SK-N-SH treated with all-trans-retinoic acid at 6 μM for 48 hours (cell line): ENCODE measurements around the gene INSYN2B.

ENCODE experiments used
- ATAC-seq: fragments of 200-7000 bp; cut with Tn5 transposase; 3 replicates; pipeline ENCODE4 v1.9.1; 2020; ENCODE audit warnings: mild to moderate bottlenecking, moderate library complexity
- ARNTL ChIP-seq: fragments of 450-650 bp; formaldehyde crosslinking; IDR thresholded peaks from 2 replicates; pipeline ENCODE4 v1.5.0; 2020; ENCODE audit warnings: low read depth, mild to moderate bottlenecking, moderate library complexity, borderline replicate concordance
- BACH2 ChIP-seq: fragments of 250-450 bp; sonication (Bioruptor Pico); IDR thresholded peaks from 2 replicates; pipeline ENCODE4 v1.9.0; 2021; ENCODE audit warnings: mild to moderate bottlenecking, borderline replicate concordance
- CREB5 ChIP-seq: fragments of 250-450 bp; sonication (Bioruptor Pico); IDR thresholded peaks from 2 replicates; pipeline ENCODE4 v1.5.1; 2020; ENCODE audit warnings: low read depth, mild to moderate bottlenecking, moderate library complexity
- CSDC2 ChIP-seq: fragments of 250-450 bp; sonication (Bioruptor Pico); IDR thresholded peaks from 2 replicates; pipeline ENCODE4 v1.5.0; 2020; ENCODE audit warnings: mild to moderate bottlenecking, moderate library complexity
- ESRRG ChIP-seq: fragments of 250-450 bp; sonication (Bioruptor Pico); IDR thresholded peaks from 2 replicates; pipeline ENCODE4 v1.6.1; 2021; ENCODE audit warnings: mild to moderate bottlenecking
- GLIS3 ChIP-seq: fragments of 250-450 bp; sonication (Bioruptor Pico); IDR thresholded peaks from 2 replicates; pipeline ENCODE4 v1.5.0; 2020; ENCODE audit warnings: mild to moderate bottlenecking, moderate library complexity
- ISL1 ChIP-seq: fragments of 250-450 bp; sonication (Bioruptor Pico); IDR thresholded peaks from 2 replicates; pipeline ENCODE4 v2.1.2; 2022; ENCODE audit warnings: mild to moderate bottlenecking, moderate library complexity
- OSR1 ChIP-seq: fragments of 250-450 bp; sonication (Bioruptor Pico); IDR thresholded peaks from 2 replicates; pipeline ENCODE4 v1.8.0; 2022; ENCODE audit warnings: moderate library complexity, mild to moderate bottlenecking, inconsistent platforms
- PATZ1 ChIP-seq: fragments of 250-450 bp; sonication (Bioruptor Pico); IDR thresholded peaks from 2 replicates; pipeline ENCODE4 v1.8.0; 2020; ENCODE audit warnings: mild to moderate bottlenecking, moderate library complexity, borderline replicate concordance
- PPARA ChIP-seq: fragments of 250-450 bp; sonication (Bioruptor Pico); IDR thresholded peaks from 2 replicates; pipeline ENCODE4 v1.5.0; 2020; ENCODE audit warnings: mild to moderate bottlenecking, borderline replicate concordance
- RARB ChIP-seq: fragments of 250-450 bp; sonication (Bioruptor Pico); IDR thresholded peaks from 2 replicates; pipeline ENCODE4 v1.8.0; 2021; ENCODE audit warnings: mild to moderate bottlenecking, moderate library complexity
- SNAI2 ChIP-seq: fragments of 250-450 bp; sonication (Bioruptor Pico); IDR thresholded peaks from 2 replicates; pipeline ENCODE4 v1.5.0; 2020; ENCODE audit warnings: mild to moderate bottlenecking, moderate library complexity
- TCF4 ChIP-seq: fragments of 250-450 bp; sonication (Bioruptor Pico); IDR thresholded peaks from 2 replicates; pipeline ENCODE4 v1.8.0; 2021; ENCODE audit warnings: mild to moderate bottlenecking, moderate library complexity, borderline replicate concordance
- TOX ChIP-seq: fragments of 250-450 bp; sonication (Bioruptor Pico); IDR thresholded peaks from 2 replicates; pipeline ENCODE4 v1.8.0; 2021; ENCODE audit warnings: mild to moderate bottlenecking, moderate library complexity, borderline replicate concordance
- TSHZ2 ChIP-seq: fragments of 250-450 bp; sonication (Bioruptor Pico); IDR thresholded peaks from 2 replicates; pipeline ENCODE4 v1.5.0; 2020; ENCODE audit warnings: mild to moderate bottlenecking, moderate library complexity
- ZC3H10 ChIP-seq: fragments of 250-450 bp; sonication (Bioruptor Pico); IDR thresholded peaks from 2 replicates; pipeline ENCODE4 v1.5.1; 2021; ENCODE audit warnings: mild to moderate bottlenecking, moderate library complexity
- ZFP3 ChIP-seq: fragments of 250-450 bp; sonication (Bioruptor Pico); IDR thresholded peaks from 2 replicates; pipeline ENCODE4 v1.5.0; 2020; ENCODE audit warnings: mild to moderate bottlenecking, moderate library complexity
- ZFP30 ChIP-seq: fragments of 450-650 bp; formaldehyde crosslinking; IDR thresholded peaks from 2 replicates; pipeline ENCODE4 v1.5.0; 2022; ENCODE audit warnings: mild to moderate bottlenecking, moderate library complexity
- ZNF565 ChIP-seq: fragments of 450-650 bp; formaldehyde crosslinking; conservative IDR thresholded peaks from 2 replicates; pipeline ENCODE4 v1.5.0; 2020; ENCODE audit warnings: low read depth, mild to moderate bottlenecking, moderate library complexity
- ZNF70 ChIP-seq: fragments of 450-650 bp; formaldehyde crosslinking; IDR thresholded peaks from 2 replicates; pipeline ENCODE4 v1.5.0; 2020; ENCODE audit warnings: mild to moderate bottlenecking, moderate library complexity
- ZNF8 ChIP-seq: fragments of 450-650 bp; formaldehyde crosslinking; IDR thresholded peaks from 2 replicates; pipeline ENCODE4 v1.5.0; 2020; ENCODE audit warnings: mild to moderate bottlenecking, moderate library complexity
- TF ChIP-seq, protein P1 (sequence below): fragments of 250-450 bp; sonication (Bioruptor Pico); IDR thresholded peaks from 2 replicates; pipeline ENCODE4 v1.8.0; 2021; ENCODE audit warnings: low read depth, mild to moderate bottlenecking, moderate library complexity, borderline replicate concordance

INSYN2B gene

DNA sequence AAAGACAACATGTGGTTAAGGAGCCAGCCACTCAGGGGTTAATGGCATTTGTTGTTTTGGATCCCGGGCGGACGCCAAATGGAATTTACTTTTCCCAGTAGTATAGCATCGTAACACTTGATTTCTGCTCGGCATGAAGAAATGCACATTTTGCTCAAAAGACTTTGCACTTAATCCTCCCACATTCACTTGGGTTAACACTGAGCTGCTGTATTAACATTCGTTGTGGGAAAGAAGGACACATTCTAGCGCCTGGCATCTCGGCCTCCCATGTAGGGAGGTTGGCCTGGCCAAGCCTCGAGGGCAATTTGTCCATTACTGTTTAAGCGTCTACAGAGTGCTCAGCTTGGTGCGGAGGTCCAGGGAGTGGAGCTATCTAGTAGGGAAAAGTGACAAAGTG is 32.3 kb upstream of the INSYN2B start:
- no peak for TF ChIP-seq SNAI2 (CRISPR knock-in tag)
- TF ChIP-seq ZNF8 = no peak
- TF ChIP-seq ZNF70 (CRISPR knock-in tag) = no peak
- TF ChIP-seq CSDC2 = no peak
- TF ChIP-seq CREB5 (CRISPR knock-in tag) = no peak
- no peak for TF ChIP-seq GLIS3 (CRISPR knock-in tag)
- no peak for TF ChIP-seq TCF4 (CRISPR knock-in tag)
- no peak for TF ChIP-seq OSR1
- no peak for TF ChIP-seq ZFP30
- no peak for TF ChIP-seq TOX
- no peak for TF ChIP-seq ESRRG
- no peak for TF ChIP-seq RARB (CRISPR knock-in tag)
- TF ChIP-seq TSHZ2 = no peak
- no peak for TF ChIP-seq ZNF565 (CRISPR knock-in tag)
- no peak for TF ChIP-seq ZFP3 (CRISPR knock-in tag)
- no peak for TF ChIP-seq PPARA (CRISPR knock-in tag)
- no peak for TF ChIP-seq ARNTL
- no peak for TF ChIP-seq PATZ1 (CRISPR knock-in tag)
- TF ChIP-seq ZC3H10 (CRISPR knock-in tag) = no peak
- no peak for ATAC-seq

- no peak for TF ChIP-seq ISL1
- TF ChIP-seq ZNF565 (CRISPR knock-in tag) = no peak
- TF ChIP-seq PATZ1 (CRISPR knock-in tag) = no peak
- TF ChIP-seq ZNF70 (CRISPR knock-in tag) = no peak
- TF ChIP-seq BACH2 (CRISPR knock-in tag) = no peak
- TF ChIP-seq TCF4 (CRISPR knock-in tag) = no peak
- TF ChIP-seq ZFP3 (CRISPR knock-in tag) = no peak
- no peak for TF ChIP-seq PPARA (CRISPR knock-in tag)
- TF ChIP-seq, protein P1, sequence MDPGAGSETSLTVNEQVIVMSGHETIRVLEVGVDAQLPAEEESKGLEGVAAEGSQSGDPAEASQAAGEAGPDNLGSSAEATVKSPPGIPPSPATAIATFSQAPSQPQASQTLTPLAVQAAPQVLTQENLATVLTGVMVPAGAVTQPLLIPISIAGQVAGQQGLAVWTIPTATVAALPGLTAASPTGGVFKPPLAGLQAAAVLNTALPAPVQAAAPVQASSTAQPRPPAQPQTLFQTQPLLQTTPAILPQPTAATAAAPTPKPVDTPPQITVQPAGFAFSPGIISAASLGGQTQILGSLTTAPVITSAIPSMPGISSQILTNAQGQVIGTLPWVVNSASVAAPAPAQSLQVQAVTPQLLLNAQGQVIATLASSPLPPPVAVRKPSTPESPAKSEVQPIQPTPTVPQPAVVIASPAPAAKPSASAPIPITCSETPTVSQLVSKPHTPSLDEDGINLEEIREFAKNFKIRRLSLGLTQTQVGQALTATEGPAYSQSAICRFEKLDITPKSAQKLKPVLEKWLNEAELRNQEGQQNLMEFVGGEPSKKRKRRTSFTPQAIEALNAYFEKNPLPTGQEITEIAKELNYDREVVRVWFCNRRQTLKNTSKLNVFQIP (CRISPR knock-in tag) = no peak
- TF ChIP-seq RARB (CRISPR knock-in tag) = no peak
- no peak for TF ChIP-seq ZFP30
- no peak for TF ChIP-seq ZC3H10 (CRISPR knock-in tag)
- no peak for TF ChIP-seq CSDC2
- no peak for ATAC-seq
These were observed 31.5 kb upstream of the INSYN2B start for GRCh38 chr5:170011751-170012150.

- ATAC-seq = no peak
- TF ChIP-seq CSDC2 = no peak
- TF ChIP-seq BACH2 (CRISPR knock-in tag) = no peak
- no peak for TF ChIP-seq ZC3H10 (CRISPR knock-in tag)
- TF ChIP-seq, protein P1 (CRISPR knock-in tag) = no peak
- no peak for TF ChIP-seq TCF4 (CRISPR knock-in tag)
- no peak for TF ChIP-seq ISL1
- TF ChIP-seq RARB (CRISPR knock-in tag) = no peak
- no peak for TF ChIP-seq PATZ1 (CRISPR knock-in tag)
- TF ChIP-seq CREB5 (CRISPR knock-in tag) = no peak
These were observed 30.3 kb upstream of the INSYN2B start for GRCh38 chr5:170010595-170010994.
